H1 (cell line): ENCODE data around the gene HLF. TPM values are rescaled to one million over a fixed set of nuclear protein-coding genes. Genes with fewer than 3 reads are reported as not detected.
A peak's percentile ranks its signal among the peaks of the same experiment; 100 is the strongest.

Experiments used
- CTCF ChIA-PET: fragments of 300-600 bp; sonication (Branson Sonifier 250); formaldehyde crosslinking; loops from one replicate; lab custom pipeline; 2021; ENCODE audit not compliant: partially characterized antibody; lab: Charles Lee
- POLR2A ChIA-PET: fragments of 300-600 bp; sonication (Branson Sonifier 250); formaldehyde crosslinking; loops from one replicate; lab custom pipeline; 2021; ENCODE audit warnings: inconsistent platforms; ENCODE audit not compliant: partially characterized antibody; lab: Charles Lee
- DNase-seq, 2 experiments: peaks; one replicate each; pipeline versions ENCODE4 v3.0.0 to v3.0.0-alpha.2; 2010 to 2022; ENCODE audit warnings: low spot score in 2 of 2, low read depth in 1 of 2, mixed read lengths in 1 of 2
- FAIRE-seq: peaks from 2 replicates; lab custom pipeline; 2011; peaks lifted over from hg19 to GRCh38; lab: Jason Lieb, UNC
- H2AFZ ChIP-seq: 2 replicates; pipeline ENCODE4 v1.8.1; 2012; ENCODE audit warnings: low read length, inconsistent platforms
- H2AK5ac ChIP-seq: 2 replicates; pipeline ENCODE4 v1.6.1; 2013; ENCODE audit warnings: low read depth, low read length
- H2BK120ac ChIP-seq: replicated peaks from 2 replicates; pipeline ENCODE3; 2013; ENCODE audit warnings: low read depth, low read length, inconsistent platforms
- H2BK12ac ChIP-seq: 2 replicates; pipeline ENCODE4 v1.6.1; 2013; ENCODE audit warnings: low read depth, low read length
- H2BK15ac ChIP-seq: 2 replicates; pipeline ENCODE4 v1.6.1; 2013; ENCODE audit warnings: low read length
- H2BK20ac ChIP-seq: 2 replicates; pipeline ENCODE4 v1.6.1; 2013; ENCODE audit warnings: low read length
- H2BK5ac ChIP-seq: 2 replicates; pipeline ENCODE4 v1.6.1; 2013; ENCODE audit warnings: low read depth, low read length
- H3K14ac ChIP-seq: 2 replicates; pipeline ENCODE4 v1.6.1; 2013; ENCODE audit warnings: inconsistent platforms; ENCODE audit not compliant: insufficient read length
- H3K18ac ChIP-seq: 2 replicates; pipeline ENCODE4 v1.6.1; 2013; ENCODE audit warnings: low read length; ENCODE audit errors: extremely low read depth
- H3K23ac ChIP-seq: 2 replicates; pipeline ENCODE4 v1.6.1; 2013; ENCODE audit warnings: inconsistent platforms; ENCODE audit not compliant: insufficient read length
- H3K23me2 ChIP-seq: 2 replicates; pipeline ENCODE4 v1.6.1; 2013; ENCODE audit warnings: low read depth, low read length
- H3K27ac ChIP-seq: 2 replicates; pipeline ENCODE4 v1.6.1; 2011; ENCODE audit warnings: low read depth, low read length, inconsistent platforms
- H3K27me3 ChIP-seq, 4 experiments: replicated peaks in 1 of 4; 1 replicate in 1 of 4; 2 replicates in 3 of 4; pipeline versions ENCODE4 v1.6.1 to v1.8.1; 2011 to 2013; ENCODE audit warnings: low read length in 3 of 4, mild to moderate bottlenecking in 3 of 4, inconsistent platforms in 2 of 4, mixed read lengths in 2 of 4, moderate library complexity in 1 of 4; ENCODE audit not compliant: control insufficient read depth in 3 of 4, insufficient read depth in 3 of 4; ENCODE audit errors: extremely low read depth in 1 of 4
- H3K36me3 ChIP-seq, 4 experiments: 2 replicates each; pipeline versions ENCODE4 v1.6.1 to v1.8.1; 2011 to 2013; ENCODE audit warnings: mild to moderate bottlenecking in 4 of 4, low read length in 3 of 4, moderate library complexity in 2 of 4, control low read depth in 1 of 4, inconsistent platforms in 1 of 4; ENCODE audit not compliant: insufficient read depth in 4 of 4, control insufficient read depth in 2 of 4
- H3K4ac ChIP-seq: replicated peaks from 2 replicates; pipeline ENCODE3; 2013; ENCODE audit warnings: low read length, low read depth, mixed read lengths, inconsistent platforms; ENCODE audit not compliant: insufficient read length
- H3K4me1 ChIP-seq, 4 experiments: replicated peaks in 1 of 4; 1 replicate in 1 of 4; 2 replicates in 3 of 4; pipeline versions ENCODE4 v1.6.1 to v1.8.1; 2011 to 2013; ENCODE audit warnings: low read length in 3 of 4, inconsistent platforms in 2 of 4, mixed read lengths in 1 of 4; ENCODE audit not compliant: insufficient read depth in 4 of 4, control insufficient read depth in 3 of 4
- H3K4me2 ChIP-seq, 2 experiments: 2 replicates each; pipeline versions ENCODE4 v1.6.1 to v1.8.1; 2011 to 2013; ENCODE audit warnings: low read depth in 2 of 2, low read length in 2 of 2, control low read depth in 1 of 2, inconsistent platforms in 1 of 2, mild to moderate bottlenecking in 1 of 2; ENCODE audit not compliant: insufficient read depth in 1 of 2
- H3K4me3 ChIP-seq, 4 experiments: fragments of 200-600, 300-600 bp in 1 of 4; sonication (generic), shearing (Covaris generic), sonication (Bioruptor Twin) in 1 of 4; 2 replicates each; pipeline versions ENCODE4 v1.5.1 to v1.8.1; 2011 to 2016; ENCODE audit warnings: low read length in 4 of 4, low read depth in 3 of 4, control low read depth in 2 of 4, inconsistent platforms in 2 of 4, mild to moderate bottlenecking in 2 of 4, mixed read lengths in 1 of 4, moderate library complexity in 1 of 4; ENCODE audit not compliant: insufficient read depth in 2 of 4; ENCODE audit errors: extremely low read depth in 1 of 4
- H3K56ac ChIP-seq: replicated peaks from 2 replicates; pipeline ENCODE3; 2013; ENCODE audit warnings: low read depth, mild to moderate bottlenecking, mixed read lengths, low read length, inconsistent platforms; ENCODE audit not compliant: insufficient read length
- H3K79me1 ChIP-seq: 2 replicates; pipeline ENCODE4 v1.6.1; 2013; ENCODE audit warnings: low read depth, low read length, control low read depth
- H3K79me2 ChIP-seq, 2 experiments: 2 replicates each; pipeline versions ENCODE4 v1.6.1 to v1.8.1; 2012 to 2013; ENCODE audit warnings: low read length in 2 of 2, mild to moderate bottlenecking in 2 of 2, inconsistent platforms in 1 of 2; ENCODE audit not compliant: insufficient read depth in 2 of 2, control insufficient read depth in 1 of 2
- H3K9ac ChIP-seq, 4 experiments: replicated peaks in 1 of 4; 1 replicate in 1 of 4; 2 replicates in 3 of 4; pipeline versions ENCODE4 v1.6.1 to v1.8.1; 2011 to 2013; ENCODE audit warnings: low read depth in 3 of 4, low read length in 3 of 4, control low read depth in 2 of 4, mild to moderate bottlenecking in 2 of 4, moderate library complexity in 2 of 4, inconsistent platforms in 1 of 4; ENCODE audit errors: extremely low read depth in 1 of 4
- H3K9me3 ChIP-seq, 2 experiments: 2 replicates each; pipeline versions ENCODE4 v1.6.1 to v1.8.1; 2012 to 2013; ENCODE audit warnings: mild to moderate bottlenecking in 2 of 2, moderate library complexity in 2 of 2, control low read depth in 1 of 2, inconsistent platforms in 1 of 2, low read depth in 1 of 2, low read length in 1 of 2, mixed read lengths in 1 of 2; ENCODE audit not compliant: insufficient read depth in 2 of 2
- H4K20me1 ChIP-seq, 2 experiments: replicated peaks in 1 of 2; 2 replicates each; pipeline versions ENCODE3 to v1.8.1; 2011 to 2013; ENCODE audit warnings: inconsistent platforms in 2 of 2, low read length in 2 of 2, mild to moderate bottlenecking in 1 of 2; ENCODE audit not compliant: insufficient read depth in 2 of 2, control insufficient read depth in 1 of 2
- H4K5ac ChIP-seq: 2 replicates; pipeline ENCODE4 v1.6.1; 2013; ENCODE audit warnings: low read length, low read depth, mixed read lengths, inconsistent platforms; ENCODE audit not compliant: insufficient read length
- H4K8ac ChIP-seq: 2 replicates; pipeline ENCODE4 v1.8.0; 2013; ENCODE audit warnings: mild to moderate bottlenecking, moderate library complexity, low read length, inconsistent platforms; ENCODE audit not compliant: insufficient read depth; ENCODE audit errors: extremely low read depth
- H4K91ac ChIP-seq: replicated peaks from 2 replicates; pipeline ENCODE3; 2013; ENCODE audit warnings: low read length, mixed read lengths, inconsistent platforms; ENCODE audit not compliant: insufficient read length
- KDM1A ChIP-seq: fragments of 200-600, 300-600 bp; sonication (generic); IDR thresholded peaks from 2 replicates; pipeline ENCODE4 v1.7.1; 2016; ENCODE audit warnings: mild to moderate bottlenecking, low read length, borderline replicate concordance
- YY1 ChIP-seq: IDR thresholded peaks from 2 replicates; pipeline ENCODE4 v1.6.1; 2011; ENCODE audit warnings: low read depth, mild to moderate bottlenecking, low read length
- WGBS, 2 experiments: shearing (Covaris generic) in 1 of 2; methylation state at CpG; one replicate each; pipeline versions ENCODE4 v1.1.6 to v1.1.7; 2013 to 2015; ENCODE audit warnings: low lambda C conversion rate in 2 of 2, mixed read lengths in 2 of 2, inconsistent platforms in 1 of 2, low coverage in 1 of 2, missing lambda C conversion rate in 1 of 2; ENCODE audit not compliant: insufficient replicate concordance in 2 of 2, insufficient coverage in 1 of 2, insufficient read length in 1 of 2; ENCODE audit errors: extremely low coverage in 1 of 2, missing lambda C conversion rate in 1 of 2; 5-methylcytosine and 5-hydroxymethylcytosine counted together
- polyA plus RNA-seq, 7 experiments: library from polyadenylated mRNA; depleted of rRNA in 3 of 7; stranded (reverse) in 5 of 7; unstranded in 2 of 7; fragments of >200 nt in 5 of 7; fragments of 200-250 nt in 2 of 7; gene quantifications; 1 replicate in 5 of 7; 2 replicates in 1 of 7; 4 replicates in 1 of 7; pipeline versions ENCODE4 v1.2.1 to v1.2.3, GENCODE V29; 2011 to 2013; ENCODE audit warnings: missing spikeins in 2 of 7, mixed read lengths in 2 of 7
- total RNA-seq: library from RNA; stranded (reverse); fragmentation: NEBNext Ultra II Directional; extraction: Animal tissue kit (Norgen Biotek cat#: 25700); gene quantifications from 2 replicates; pipeline ENCODE4 v1.2.1, GENCODE V29; 2021

Gene HLF
- total and polyA plus RNA-seq, 2 of the 8 experiments (the other 6 are each of a cell fraction or from before 2014, with no cell fraction given): 0.39 to 0.60 TPM

DNA sequence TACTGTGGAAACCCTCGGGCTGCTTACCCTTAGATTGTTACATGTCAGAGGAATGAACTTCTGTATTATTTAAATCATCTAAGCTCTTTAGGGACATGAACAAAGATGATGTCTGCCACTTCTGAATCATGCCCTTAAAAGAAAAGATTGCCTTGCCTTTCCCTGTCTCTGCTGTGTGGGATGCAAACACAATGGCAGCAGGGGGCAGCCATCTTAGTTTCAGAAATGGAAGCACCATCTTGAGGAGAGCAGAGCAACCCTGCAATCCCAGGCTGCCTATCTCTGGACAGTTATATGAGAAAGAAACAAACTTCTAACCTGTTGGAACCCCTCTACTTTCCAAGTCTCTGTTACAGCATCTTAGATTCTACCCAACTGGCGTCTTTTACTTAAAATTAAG, 16.7 kb upstream of the HLF start:
- no peak overlapping the region for H3K18ac ChIP-seq
- H2BK15ac ChIP-seq: no peak overlapping the region
- no peaks in the 10 kb centered on the region for H3K27me3 ChIP-seq
- no peaks in the 10 kb centered on the region for H3K36me3 ChIP-seq
- FAIRE-seq: no peak
- no peak overlapping the region for H3K4me3 ChIP-seq
- peak overlapping the region; percentile 58; the same call in 1 of the 2 replicates for H2AFZ ChIP-seq
- H3K4ac ChIP-seq: no peak overlapping the region
- H3K4me1 ChIP-seq: no peaks in the 10 kb centered on the region; a peak in 1 of 7 replicates
- no peaks in the 10 kb centered on the region for H3K23me2 ChIP-seq
- no peak overlapping the region for H2BK5ac ChIP-seq
- DNase-seq: no peak
- H3K14ac ChIP-seq: no peak overlapping the region
- no peaks in the 10 kb centered on the region for H3K79me2 ChIP-seq
- H3K9me3 ChIP-seq: 0 out of 4 replicates have a peak, but pooled peaks cover 0 to 2% of the 10 kb centered on the region in 2 experiments
- ChIA-PET POLR2A (interaction anchor here (1.4 to 1.8 kb wide), 2 partner anchors 10 to 18 kb away, joined by 3 to 5 read pairs; no protein-coding TSS in a partner anchor), CTCF (interaction anchor here (0.7 to 1.2 kb wide), 3 partner anchors 10 to 110 kb away, joined by 3 read pairs; no protein-coding TSS in a partner anchor)
- WGBS, 2 experiments: 86% methylated on average over 2 of the region's 2 CpGs; no CpG with 5 or more reads in 1 of the 2 experiments
- TF ChIP-seq YY1: peak; percentile 56; the same call in 1 of the 2 replicates
- TF ChIP-seq KDM1A: no peak
- no peak overlapping the region for H3K27ac ChIP-seq
- H4K91ac ChIP-seq: no peak overlapping the region
- H3K4me2 ChIP-seq: no peak overlapping the region
- H2BK20ac ChIP-seq: no peak overlapping the region
- H4K8ac ChIP-seq: no peak overlapping the region
- H4K5ac ChIP-seq: no peak overlapping the region
- no peaks in the 10 kb centered on the region for H4K20me1 ChIP-seq
- H2BK120ac ChIP-seq: no peak overlapping the region
- H2BK12ac ChIP-seq: no peak overlapping the region
- no peak overlapping the region for H3K56ac ChIP-seq
- no peaks in the 10 kb centered on the region for H3K79me1 ChIP-seq
- no peak overlapping the region for H2AK5ac ChIP-seq
- H3K23ac ChIP-seq: no peak overlapping the region
- no peak overlapping the region for H3K9ac ChIP-seq
